ENCODE data around the gene RPRD1B. TPM values are rescaled to one million over a fixed set of nuclear protein-coding genes. Genes with fewer than 3 reads are reported as not detected.

Gene RPRD1B
- total and polyA plus RNA-seq, 2 of the 13 experiments (the other 11 are each of a cell fraction or from before 2014, with no cell fraction given), result 31.1 to 41.5 TPM

- TF ChIP-seq ZNF275 (CRISPR knock-in tag; IDR thresholded peaks at IDR 0.05; ENCODE audit: borderline replicate concordance), result no peak
These were observed 83.7 kb downstream of the RPRD1B start (continued) for GRCh38 chr20:38117205-38117604.

GRCh38 chr20:38117635-38118034, 84.1 kb downstream of the RPRD1B start:
- TF ChIP-seq FOSL2 (CRISPR knock-in tag; IDR thresholded peaks at IDR 0.05) (peak; percentile 19; the same call in 1 of the 2 replicates), ZNF879 (CRISPR knock-in tag; IDR thresholded peaks at IDR 0.05) (no peak), PRDM10 (CRISPR knock-in tag; IDR thresholded peaks at IDR 0.05; ENCODE audit: low read depth) (0 out of 2 replicates have a peak, but pooled peaks have one; percentile 30)
- Histone ChIP-seq H3K4me2 (ENCODE audit: low read depth, low read length) (no peak overlapping the region), H3K36me3 (replicated peaks in 1 of 2; ENCODE audit: control insufficient read depth in 1 of 2, insufficient read depth in 2 of 2, low read length in 2 of 2) (no peaks in the 10 kb centered on the region), H3K27me3 (ENCODE audit: control insufficient read depth in 1 of 2, insufficient read depth in 2 of 2, low read length in 2 of 2) (no peaks in the 10 kb centered on the region), H2AFZ (ENCODE audit: low read length) (no peak overlapping the region), H3K27ac (ENCODE audit: extremely low read length, insufficient read depth, low read length) (no peak overlapping the region), H3K79me2 (ENCODE audit: insufficient read depth, low read length) (no peaks in the 10 kb centered on the region), H4K20me1 (ENCODE audit: insufficient read depth, low read length) (no peaks in the 10 kb centered on the region), H3K4me1 (ENCODE audit: insufficient read depth, low read length) (peaks cover 24% of the 10 kb centered on the region), H3K9me3 (ENCODE audit: low read length) (no peaks in the 10 kb centered on the region), H3K9ac (ENCODE audit: insufficient read depth, low read depth, low read length) (no peak overlapping the region), H3K4me3 (replicated peaks in 1 of 3; ENCODE audit: insufficient read depth in 1 of 3, low read depth in 2 of 3, low read length in 3 of 3) (no peak overlapping the region)
- FAIRE-seq (no peak), DNase-seq (ENCODE audit: low spot score) (peak; percentile 70), ATAC-seq (no peak)
- intact Hi-C loops (cut with micrococcal nuclease; ENCODE audit: unreplicated experiment) (no loop called here), in situ Hi-C loops (cut with HindIII; ENCODE audit: extremely low pct_ligation_motif_present, low pct_unique_long_range_greater_than_20kb) (no loop called here)
- BruUV-seq (replicated peaks), result no TSS peak
- WGBS (ENCODE audit: low lambda C conversion rate), result 38% methylated on average over 3 of the region's 3 CpGs
- ChIA-PET CTCF (ENCODE audit: low intra/inter-chr PET ratio, low total read pairs) (no interaction called here), POLR2A (no interaction called here)
